SH-SY5Y (cell line): ENCODE measurements around the gene NR2C2AP.

Source experiments
- GATA2 ChIP-seq: IDR thresholded peaks from 2 replicates; pipeline ENCODE4 v1.6.1; 2011; ENCODE audit warnings: mild to moderate bottlenecking, low read depth, low read length
- GATA3 ChIP-seq: IDR thresholded peaks from 2 replicates; pipeline ENCODE4 v1.6.1; 2011; ENCODE audit warnings: low read depth, mild to moderate bottlenecking, low read length, moderate library complexity

GRCh38 chr19:19192078-19192882, 10.9 kb downstream of the NR2C2AP start, which contains the start of the genes BORCS8 and RFXANK:
- TF ChIP-seq GATA3 (no peak), GATA2 (no peak)
